ENCODE results near the gene PRKACA. TPM values are rescaled to one million over a fixed set of nuclear protein-coding genes. Genes with fewer than 3 reads are reported as not detected.
A peak's percentile ranks its signal among the peaks of the same experiment; 100 is the strongest.

PRKACA gene
- total and polyA plus RNA-seq, 4 donors: 43.7 to 103 (median 67.9) TPM

DNA sequence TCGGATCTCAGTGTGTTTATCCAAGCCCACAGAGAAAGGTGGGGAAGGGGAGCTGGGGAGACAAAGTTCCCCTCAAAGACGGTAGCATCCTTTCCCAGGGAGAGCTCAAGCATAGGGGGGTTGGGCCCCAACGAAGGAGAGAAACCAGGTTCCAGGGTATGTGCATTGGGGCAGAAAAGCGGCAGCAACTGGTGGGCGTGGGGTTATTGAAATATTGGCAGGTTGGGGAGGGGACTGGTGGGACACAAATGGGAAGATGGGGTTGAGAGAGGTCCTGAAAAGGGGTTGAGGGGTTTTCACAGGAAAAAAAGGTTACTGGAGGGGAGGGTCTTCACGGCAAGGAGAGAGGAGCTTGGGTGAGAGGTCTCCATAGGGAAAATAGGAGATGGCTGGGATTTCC, 17.8 kb upstream of the PRKACA start:
- peaks cover 0 to 22% (median 6%) of the 10 kb centered on the region in 5 donors for H3K4me1 ChIP-seq (ENCODE audit: control insufficient read depth in 5 of 5, insufficient read depth in 5 of 5, low read length in 5 of 5)
- WGBS, 2 donors: 34 to 54% methylated on average over 6 of the region's 6 CpGs
- no peak overlapping the region for H3K4me3 ChIP-seq
- no peaks in the 10 kb centered on the region for H3K9me3 ChIP-seq (ENCODE audit: control insufficient read depth in 4 of 4, insufficient read depth in 3 of 4, low read length in 3 of 4)
- H3K9ac ChIP-seq (ENCODE audit: insufficient read depth in 1 of 2, low read length in 2 of 2): no peak overlapping the region
- DNase-seq (no peak), ATAC-seq (ENCODE audit: insufficient read depth, low FRiP score) (no peak)
- H3K27ac ChIP-seq (ENCODE audit: low read depth in 1 of 2, low read length in 1 of 2): no peak overlapping the region
- no peaks in the 10 kb centered on the region for H3K27me3 ChIP-seq (ENCODE audit: control insufficient read depth in 3 of 3, insufficient read depth in 3 of 3, low read length in 2 of 3)
- H3K36me3 ChIP-seq (ENCODE audit: control insufficient read depth in 4 of 4, insufficient read depth in 4 of 4, low read length in 4 of 4): no peaks in the 10 kb centered on the region
- TF ChIP-seq, protein P1, sequence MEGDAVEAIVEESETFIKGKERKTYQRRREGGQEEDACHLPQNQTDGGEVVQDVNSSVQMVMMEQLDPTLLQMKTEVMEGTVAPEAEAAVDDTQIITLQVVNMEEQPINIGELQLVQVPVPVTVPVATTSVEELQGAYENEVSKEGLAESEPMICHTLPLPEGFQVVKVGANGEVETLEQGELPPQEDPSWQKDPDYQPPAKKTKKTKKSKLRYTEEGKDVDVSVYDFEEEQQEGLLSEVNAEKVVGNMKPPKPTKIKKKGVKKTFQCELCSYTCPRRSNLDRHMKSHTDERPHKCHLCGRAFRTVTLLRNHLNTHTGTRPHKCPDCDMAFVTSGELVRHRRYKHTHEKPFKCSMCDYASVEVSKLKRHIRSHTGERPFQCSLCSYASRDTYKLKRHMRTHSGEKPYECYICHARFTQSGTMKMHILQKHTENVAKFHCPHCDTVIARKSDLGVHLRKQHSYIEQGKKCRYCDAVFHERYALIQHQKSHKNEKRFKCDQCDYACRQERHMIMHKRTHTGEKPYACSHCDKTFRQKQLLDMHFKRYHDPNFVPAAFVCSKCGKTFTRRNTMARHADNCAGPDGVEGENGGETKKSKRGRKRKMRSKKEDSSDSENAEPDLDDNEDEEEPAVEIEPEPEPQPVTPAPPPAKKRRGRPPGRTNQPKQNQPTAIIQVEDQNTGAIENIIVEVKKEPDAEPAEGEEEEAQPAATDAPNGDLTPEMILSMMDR (IDR thresholded peaks at IDR 0.05; ENCODE audit: control extremely low read depth, extremely low read depth): no peak

DNA sequence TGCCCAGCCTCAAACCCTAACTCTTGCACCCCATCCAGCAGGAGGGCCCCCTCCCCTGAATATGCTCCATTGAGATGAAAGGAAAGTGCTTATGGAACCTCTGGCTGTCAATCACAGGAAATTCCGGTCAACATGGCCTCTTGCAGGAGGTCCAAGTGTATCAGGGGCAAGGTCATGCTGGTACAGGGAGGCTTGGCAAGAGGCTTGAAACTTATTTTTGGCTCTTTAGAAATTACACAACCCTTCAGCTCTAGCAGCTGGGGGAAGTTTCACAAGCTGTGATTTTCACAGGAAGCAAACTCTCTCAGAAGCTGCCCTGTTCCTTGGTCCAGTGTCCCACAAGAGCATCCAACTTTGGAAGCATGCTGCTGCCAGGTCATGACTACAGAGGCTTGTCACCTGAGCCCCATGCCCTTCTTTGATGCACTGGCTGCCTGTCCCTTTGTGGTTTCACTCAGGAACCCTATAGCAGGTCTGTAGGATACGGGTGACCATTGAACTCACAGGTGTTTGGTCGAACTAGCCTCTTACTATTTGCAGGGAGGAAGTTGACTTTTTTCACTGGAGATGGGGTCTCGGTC, 10.5 kb upstream of the PRKACA start:
- H3K9me3 ChIP-seq (ENCODE audit: control insufficient read depth in 4 of 4, insufficient read depth in 3 of 4, low read length in 3 of 4): no peaks in the 10 kb centered on the region
- no peak overlapping the region for H3K4me3 ChIP-seq
- no peaks in the 10 kb centered on the region for H3K27me3 ChIP-seq (ENCODE audit: control insufficient read depth in 3 of 3, insufficient read depth in 3 of 3, low read length in 2 of 3)
- peak overlapping the region; percentile 23 to 75 for H3K27ac ChIP-seq (ENCODE audit: low read depth in 1 of 2, low read length in 1 of 2)
- peaks cover 0 to 4% (median 0%) of the 10 kb centered on the region in 5 donors for H3K4me1 ChIP-seq (ENCODE audit: control insufficient read depth in 5 of 5, insufficient read depth in 5 of 5, low read length in 5 of 5)
- DNase-seq (peak in 1 of 3 donors; percentile 28), ATAC-seq (ENCODE audit: insufficient read depth, low FRiP score) (peak; percentile 55)
- 19 to 42% methylated on average over 4 of the region's 4 CpGs for WGBS, 2 donors
- peaks cover 0 to 3% (median 0%) of the 10 kb centered on the region in 4 donors for H3K36me3 ChIP-seq (ENCODE audit: control insufficient read depth in 4 of 4, insufficient read depth in 4 of 4, low read length in 4 of 4)
- H3K9ac ChIP-seq (ENCODE audit: insufficient read depth in 1 of 2, low read length in 2 of 2): no peak overlapping the region
- TF ChIP-seq, protein P1 (IDR thresholded peaks at IDR 0.05; ENCODE audit: control extremely low read depth, extremely low read depth): no peak

DNA sequence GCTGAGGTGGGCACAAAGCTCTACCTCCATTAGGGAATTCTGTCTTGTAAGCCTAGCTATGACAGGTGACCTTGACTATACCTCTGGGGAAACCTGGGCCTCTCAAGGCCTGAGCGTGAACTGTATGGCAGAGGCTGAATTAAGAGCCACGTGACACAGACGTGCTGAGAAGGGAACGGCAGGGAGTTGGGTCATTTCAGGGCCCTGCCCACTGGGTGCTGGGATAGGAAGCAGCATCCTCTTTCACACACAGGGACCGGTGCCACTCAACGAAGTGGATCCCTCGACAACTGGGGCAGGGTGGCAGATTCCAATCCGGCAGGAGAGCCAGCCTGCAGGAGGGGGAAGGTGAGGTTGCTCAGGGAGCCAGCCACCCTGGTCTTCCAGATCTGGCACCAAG, 9.6 kb upstream of the PRKACA start:
- ATAC-seq (ENCODE audit: insufficient read depth, low FRiP score): no peak
- Histone ChIP-seq H3K27me3 (ENCODE audit: control insufficient read depth in 3 of 3, insufficient read depth in 3 of 3, low read length in 2 of 3) (no peaks in the 10 kb centered on the region), H3K4me3 (no peak overlapping the region), H3K9me3 (ENCODE audit: control insufficient read depth in 4 of 4, insufficient read depth in 3 of 4, low read length in 3 of 4) (no peaks in the 10 kb centered on the region), H3K27ac (ENCODE audit: low read depth in 1 of 2, low read length in 1 of 2) (peak overlapping the region in 1 of 2 donors; percentile 64), H3K4me1 (ENCODE audit: control insufficient read depth in 5 of 5, insufficient read depth in 5 of 5, low read length in 5 of 5) (peaks cover 0 to 4% (median 0%) of the 10 kb centered on the region in 5 donors), H3K36me3 (ENCODE audit: control insufficient read depth in 4 of 4, insufficient read depth in 4 of 4, low read length in 4 of 4) (peaks cover 0 to 3% (median 0%) of the 10 kb centered on the region in 4 donors), H3K9ac (ENCODE audit: insufficient read depth in 1 of 2, low read length in 2 of 2) (no peak overlapping the region)
- WGBS, 2 donors: 45 to 73% methylated on average over 8 of the region's 8 CpGs
- no peak for DNase-seq
- TF ChIP-seq, protein P1 (IDR thresholded peaks at IDR 0.05; ENCODE audit: control extremely low read depth, extremely low read depth): no peak

DNA sequence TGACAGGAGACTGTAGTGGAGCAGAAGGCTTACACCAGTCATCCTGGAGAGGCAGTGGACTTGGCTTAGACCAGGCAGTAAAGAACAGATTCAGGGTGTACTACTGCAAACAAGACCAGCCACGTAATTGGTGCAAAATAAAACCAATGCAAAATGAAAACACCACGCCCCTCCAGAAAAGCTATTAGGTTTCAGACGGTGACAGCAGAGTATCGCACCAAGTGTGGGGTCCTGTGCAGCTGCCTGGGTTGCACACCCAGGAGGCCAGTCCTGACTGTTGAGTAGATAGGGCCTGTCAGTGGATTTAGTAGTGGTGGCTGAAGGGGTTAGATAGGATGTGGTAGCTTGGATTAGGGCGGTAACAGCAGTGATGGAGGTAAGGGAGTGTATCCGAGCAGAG, 5.4 kb upstream of the PRKACA start:
- Histone ChIP-seq H3K4me1 (ENCODE audit: control insufficient read depth in 5 of 5, insufficient read depth in 5 of 5, low read length in 5 of 5) (peaks cover 3 to 17% (median 9%) of the 10 kb centered on the region in 5 donors), H3K36me3 (ENCODE audit: control insufficient read depth in 4 of 4, insufficient read depth in 4 of 4, low read length in 4 of 4) (peaks cover 0 to 3% (median 0%) of the 10 kb centered on the region in 4 donors), H3K4me3 (no peak overlapping the region), H3K27ac (ENCODE audit: low read depth in 1 of 2, low read length in 1 of 2) (no peak overlapping the region), H3K27me3 (ENCODE audit: control insufficient read depth in 3 of 3, insufficient read depth in 3 of 3, low read length in 2 of 3) (no peaks in the 10 kb centered on the region), H3K9me3 (ENCODE audit: control insufficient read depth in 4 of 4, insufficient read depth in 3 of 4, low read length in 3 of 4) (no peaks in the 10 kb centered on the region), H3K9ac (ENCODE audit: insufficient read depth in 1 of 2, low read length in 2 of 2) (no peak overlapping the region)
- WGBS, 2 donors: 95 to 96% methylated on average over 6 of the region's 6 CpGs
- no peak for ATAC-seq (ENCODE audit: insufficient read depth, low FRiP score)
- TF ChIP-seq, protein P1 (IDR thresholded peaks at IDR 0.05; ENCODE audit: control extremely low read depth, extremely low read depth): no peak
- DNase-seq: no peak
